Measurements from ENCODE around the gene NUP98. TPM values are rescaled to one million over a fixed set of nuclear protein-coding genes. Genes with fewer than 3 reads are reported as not detected.

The NUP98 gene
- total RNA-seq, 1 donor from 2014 or later, result 80.5 TPM

DNA sequence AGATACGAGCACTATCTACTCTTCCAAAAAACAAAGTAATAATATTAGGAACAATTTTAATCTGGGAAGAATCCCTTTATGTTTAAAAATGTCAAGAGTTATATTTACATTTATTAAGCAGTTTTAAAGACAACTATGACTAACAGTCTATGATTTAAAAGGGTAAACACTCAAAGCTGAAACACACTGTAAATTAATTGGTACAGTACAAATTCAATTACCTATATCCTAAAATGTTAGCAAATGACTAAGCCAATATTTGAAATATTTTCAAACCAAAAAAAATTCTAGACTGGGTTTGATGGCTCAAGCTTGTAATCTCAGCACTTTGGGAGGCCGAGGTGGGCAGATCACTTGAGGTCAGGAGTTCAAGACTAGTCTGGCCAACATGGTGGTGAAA, 90.2 kb downstream of the NUP98 start:
- TF ChIP-seq, protein P1, sequence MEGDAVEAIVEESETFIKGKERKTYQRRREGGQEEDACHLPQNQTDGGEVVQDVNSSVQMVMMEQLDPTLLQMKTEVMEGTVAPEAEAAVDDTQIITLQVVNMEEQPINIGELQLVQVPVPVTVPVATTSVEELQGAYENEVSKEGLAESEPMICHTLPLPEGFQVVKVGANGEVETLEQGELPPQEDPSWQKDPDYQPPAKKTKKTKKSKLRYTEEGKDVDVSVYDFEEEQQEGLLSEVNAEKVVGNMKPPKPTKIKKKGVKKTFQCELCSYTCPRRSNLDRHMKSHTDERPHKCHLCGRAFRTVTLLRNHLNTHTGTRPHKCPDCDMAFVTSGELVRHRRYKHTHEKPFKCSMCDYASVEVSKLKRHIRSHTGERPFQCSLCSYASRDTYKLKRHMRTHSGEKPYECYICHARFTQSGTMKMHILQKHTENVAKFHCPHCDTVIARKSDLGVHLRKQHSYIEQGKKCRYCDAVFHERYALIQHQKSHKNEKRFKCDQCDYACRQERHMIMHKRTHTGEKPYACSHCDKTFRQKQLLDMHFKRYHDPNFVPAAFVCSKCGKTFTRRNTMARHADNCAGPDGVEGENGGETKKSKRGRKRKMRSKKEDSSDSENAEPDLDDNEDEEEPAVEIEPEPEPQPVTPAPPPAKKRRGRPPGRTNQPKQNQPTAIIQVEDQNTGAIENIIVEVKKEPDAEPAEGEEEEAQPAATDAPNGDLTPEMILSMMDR (IDR thresholded peaks at IDR 0.05), result no peak
- no peaks in the 10 kb centered on the region for H3K27me3 ChIP-seq
- intact Hi-C loops (cut with DNase I), result no loop called here
- ATAC-seq, result no peak
- H3K4me1 ChIP-seq, result no peaks in the 10 kb centered on the region
- H3K36me3 ChIP-seq, result peaks cover 80% of the 10 kb centered on the region
- no peaks in the 10 kb centered on the region for H3K9me3 ChIP-seq
- no peak overlapping the region for H3K27ac ChIP-seq
- DNase-seq, result no peak
- H3K4me3 ChIP-seq, result no peak overlapping the region

- intact Hi-C loops (cut with DNase I), result no loop called here
Observed at GRCh38 chr11:3703383-3703782, 94.0 kb downstream of the NUP98 start.

DNA sequence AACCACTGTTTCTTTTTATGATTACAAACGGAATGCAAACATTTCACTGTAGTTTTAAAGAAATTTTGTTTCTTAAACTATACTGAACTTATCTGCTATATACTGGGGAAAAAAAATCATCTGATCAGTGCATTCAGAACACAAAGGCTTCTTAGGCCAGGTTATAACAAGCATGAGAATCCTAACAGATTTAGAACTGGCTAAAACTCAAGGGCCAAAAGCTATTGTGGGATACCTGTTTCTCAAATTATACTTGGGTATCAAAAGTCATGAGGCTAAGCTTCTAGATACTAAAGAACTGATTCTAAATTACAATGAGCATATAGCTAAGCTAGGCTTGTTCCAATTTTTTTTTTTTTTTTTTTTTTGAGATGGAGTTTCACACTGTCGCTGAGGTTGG, 96.4 kb downstream of the NUP98 start:
- DNase-seq (no peak), ATAC-seq (no peak)
- no peak overlapping the region for H3K4me3 ChIP-seq
- no peaks in the 10 kb centered on the region for H3K9me3 ChIP-seq
- H3K27me3 ChIP-seq, result no peaks in the 10 kb centered on the region
- TF ChIP-seq, protein P1 (IDR thresholded peaks at IDR 0.05), result no peak
- H3K27ac ChIP-seq, result no peak overlapping the region
- H3K36me3 ChIP-seq, result peaks cover 90% of the 10 kb centered on the region
- intact Hi-C loops (cut with DNase I), result no loop called here
- no peaks in the 10 kb centered on the region for H3K4me1 ChIP-seq

More at GRCh38 chr11:3703383-3703782, 94.0 kb downstream of the NUP98 start:
- Histone ChIP-seq H3K4me3 (no peak overlapping the region), H3K27ac (no peak overlapping the region), H3K27me3 (no peaks in the 10 kb centered on the region), H3K36me3 (peaks cover 83% of the 10 kb centered on the region), H3K4me1 (no peaks in the 10 kb centered on the region), H3K9me3 (no peaks in the 10 kb centered on the region)
- TF ChIP-seq, protein P1 (IDR thresholded peaks at IDR 0.05), result no peak
- DNase-seq, result no peak
- ATAC-seq, result no peak

GRCh38 chr11:3700410-3700809, 96.9 kb downstream of the NUP98 start:
- intact Hi-C loops (cut with DNase I), result no loop called here
- Histone ChIP-seq H3K27me3 (no peaks in the 10 kb centered on the region), H3K27ac (no peak overlapping the region), H3K4me3 (no peak overlapping the region), H3K9me3 (no peaks in the 10 kb centered on the region), H3K36me3 (peaks cover 90% of the 10 kb centered on the region), H3K4me1 (no peaks in the 10 kb centered on the region)
- TF ChIP-seq, protein P1 (IDR thresholded peaks at IDR 0.05), result no peak
- no peak for ATAC-seq
- no peak for DNase-seq

GRCh38 chr11:3686751-3687150, 110.6 kb downstream of the NUP98 start:
- H3K4me1 ChIP-seq, result no peaks in the 10 kb centered on the region
- H3K4me3 ChIP-seq, result no peak overlapping the region
- peaks cover 94% of the 10 kb centered on the region for H3K36me3 ChIP-seq
- H3K27ac ChIP-seq, result no peak overlapping the region
- no peak for ATAC-seq
- no peaks in the 10 kb centered on the region for H3K27me3 ChIP-seq
- H3K9me3 ChIP-seq, result no peaks in the 10 kb centered on the region
- intact Hi-C loops (cut with DNase I), result no loop called here
- no peak for DNase-seq
- TF ChIP-seq, protein P1 (IDR thresholded peaks at IDR 0.05), result no peak

DNA sequence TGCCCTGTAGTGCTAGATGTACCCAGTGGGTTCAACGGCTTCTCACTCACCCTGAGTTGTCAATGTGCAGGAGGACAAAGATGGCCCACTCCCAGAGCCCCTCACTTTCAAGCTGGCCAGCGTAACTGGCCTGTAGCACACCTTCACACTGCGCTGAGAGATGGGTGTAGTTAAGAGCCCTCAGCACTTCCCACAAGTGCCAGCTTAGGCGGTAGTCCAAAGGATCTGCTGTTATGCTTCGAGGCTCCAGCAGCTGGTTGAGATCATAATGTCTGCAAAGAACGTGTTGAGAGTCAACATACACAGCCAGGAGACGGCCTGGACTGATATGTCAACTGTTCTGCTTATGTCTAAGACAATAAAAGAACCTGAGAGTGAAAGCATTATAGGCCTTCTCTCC, 111.4 kb downstream of the NUP98 start:
- Histone ChIP-seq H3K4me3 (no peak overlapping the region), H3K27ac (no peak overlapping the region), H3K4me1 (no peaks in the 10 kb centered on the region), H3K36me3 (peaks cover 94% of the 10 kb centered on the region), H3K27me3 (no peaks in the 10 kb centered on the region), H3K9me3 (no peaks in the 10 kb centered on the region)
- intact Hi-C loops (cut with DNase I), result no loop called here
- ATAC-seq (peak; percentile 93), DNase-seq (no peak)
- TF ChIP-seq, protein P1 (IDR thresholded peaks at IDR 0.05), result no peak
